Measurements from ENCODE around the gene KIF17.
A peak's percentile ranks its signal among the peaks of the same experiment; 100 is the strongest.

Gene KIF17

GRCh38 chr1:20717452-20718342 lies at the start of gene KIF17:
Gene KIF17, minus strand, starts transcription at chr1:20718007. Its CDS starts 301 bp downstream, at chr1:20717706.
- peak; percentile 31 to 52 for DNase-seq (ENCODE audit: low read depth in 2 of 2)

- DNase-seq (ENCODE audit: low read depth in 2 of 2), result no peak
Measured at GRCh38 chr1:20767271-20767670, 49.5 kb upstream of the KIF17 start.

GRCh38 chr1:20763417-20763816 lies 45.6 kb upstream of the KIF17 start:
- no peak for DNase-seq (ENCODE audit: low read depth in 2 of 2)

- DNase-seq (ENCODE audit: low read depth in 2 of 2), result no peak
Measured at GRCh38 chr1:20760322-20760721, 42.5 kb upstream of the KIF17 start.

GRCh38 chr1:20753589-20753988 lies 35.8 kb upstream of the KIF17 start:
- DNase-seq (ENCODE audit: low read depth in 2 of 2), result no peak

GRCh38 chr1:20751462-20751990 lies 33.7 kb upstream of the KIF17 start:
- no peak for DNase-seq (ENCODE audit: low read depth in 2 of 2)

- DNase-seq (ENCODE audit: low read depth in 2 of 2), result no peak
Measured at GRCh38 chr1:20742671-20743070, 24.9 kb upstream of the KIF17 start.

- no peak for DNase-seq (ENCODE audit: low read depth in 2 of 2)
Measured at GRCh38 chr1:20740781-20741180, 23.0 kb upstream of the KIF17 start.

GRCh38 chr1:20739225-20739624 lies 21.4 kb upstream of the KIF17 start:
- DNase-seq (ENCODE audit: low read depth in 2 of 2), result no peak

- no peak for DNase-seq (ENCODE audit: low read depth in 2 of 2)
Measured at GRCh38 chr1:20735581-20736111, 17.8 kb upstream of the KIF17 start.

- no peak for DNase-seq (ENCODE audit: low read depth in 2 of 2)
Measured at GRCh38 chr1:20733360-20733975, 15.7 kb upstream of the KIF17 start.

- peak; percentile 59 to 66 for DNase-seq (ENCODE audit: low read depth in 2 of 2)
Measured at GRCh38 chr1:20732588-20733359, 15.0 kb upstream of the KIF17 start, which contains the start of gene SH2D5. Gene SH2D5, minus strand, starts transcription at chr1:20732703. Its CDS starts 4,659 bp downstream, at chr1:20728044.

GRCh38 chr1:20732071-20732587 lies 14.3 kb upstream of the KIF17 start:
- peak; percentile 28 to 43 for DNase-seq (ENCODE audit: low read depth in 2 of 2)

- no peak for DNase-seq (ENCODE audit: low read depth in 2 of 2)
Measured at GRCh38 chr1:20731057-20731991, 13.5 kb upstream of the KIF17 start.

- DNase-seq (ENCODE audit: low read depth in 2 of 2), result no peak
Measured at GRCh38 chr1:20730690-20731056, 12.9 kb upstream of the KIF17 start.

- DNase-seq (ENCODE audit: low read depth in 2 of 2), result no peak
Measured at GRCh38 chr1:20729990-20730689, 12.3 kb upstream of the KIF17 start.

- DNase-seq (ENCODE audit: low read depth in 2 of 2), result no peak
Measured at GRCh38 chr1:20729155-20729931, 11.5 kb upstream of the KIF17 start.

- DNase-seq (ENCODE audit: low read depth in 2 of 2), result no peak
Measured at GRCh38 chr1:20728371-20729154, 10.8 kb upstream of the KIF17 start.
